Neural cell (in vitro differentiated cells): Measurements from ENCODE around the gene LARP7. TPM values are rescaled to one million over a fixed set of nuclear protein-coding genes. Genes with fewer than 3 reads are reported as not detected.
A peak's percentile ranks its signal among the peaks of the same experiment; 100 is the strongest.

ENCODE experiments used
- H2AFZ ChIP-seq: fragments of 200-600, 300-800 bp; sonication (generic), shearing (Covaris generic); 2 replicates; pipeline ENCODE4 v1.6.0; 2014; ENCODE audit warnings: low read depth, mild to moderate bottlenecking, antibody characterized with exemption, low read length, moderate library complexity
- H3F3A ChIP-seq: fragments of 200-600 bp; shearing (Covaris generic); 2 replicates; pipeline ENCODE4 v1.6.1; 2016; ENCODE audit warnings: mild to moderate bottlenecking, moderate library complexity, mixed read lengths, antibody characterized with exemption, low read length; ENCODE audit not compliant: insufficient read depth, poor library complexity, severe bottlenecking
- H3K27ac ChIP-seq: fragments of 200-600, 300-800 bp; sonication (generic), shearing (Covaris generic); 2 replicates; pipeline ENCODE4 v1.5.1; 2014; ENCODE audit warnings: mild to moderate bottlenecking, low read length, moderate library complexity
- H3K27me3 ChIP-seq: fragments of 300-800, 200-600 bp; sonication (generic), shearing (Covaris generic); 2 replicates; pipeline ENCODE4 v1.6.0; 2014; ENCODE audit warnings: mild to moderate bottlenecking, low read depth, low read length, moderate library complexity; ENCODE audit not compliant: insufficient read depth
- H3K36me3 ChIP-seq: fragments of 300-800, 200-600 bp; sonication (generic), shearing (Covaris generic); 2 replicates; pipeline ENCODE4 v1.5.1; 2014; ENCODE audit warnings: mild to moderate bottlenecking, antibody characterized with exemption, low read length, moderate library complexity; ENCODE audit not compliant: insufficient read depth
- H3K4me2 ChIP-seq: fragments of 300-800, 200-600 bp; sonication (generic), shearing (Covaris generic); 2 replicates; pipeline ENCODE4 v1.6.0; 2014; ENCODE audit warnings: mild to moderate bottlenecking, low read length
- H3K4me3 ChIP-seq: fragments of 300-800, 200-600 bp; sonication (generic), shearing (Covaris generic); 2 replicates; pipeline ENCODE4 v1.5.1; 2014; ENCODE audit warnings: mild to moderate bottlenecking, low read length, moderate library complexity
- H3K79me2 ChIP-seq: fragments of 200-600 bp; shearing (Covaris generic); replicated peaks from 2 replicates; pipeline ENCODE4 v1.6.0; 2014; ENCODE audit warnings: mild to moderate bottlenecking, low read length, moderate library complexity; ENCODE audit not compliant: insufficient read depth
- H3K9ac ChIP-seq: fragments of 300-800, 200-600 bp; sonication (generic), shearing (Covaris generic); 2 replicates; pipeline ENCODE4 v1.6.1; 2016; ENCODE audit warnings: mild to moderate bottlenecking, low read length, mixed read lengths
- H3K9me2 ChIP-seq: fragments of 200-600 bp; shearing (Covaris generic); 2 replicates; pipeline ENCODE4 v1.6.1; 2016; ENCODE audit warnings: mild to moderate bottlenecking, low read length, mixed read lengths; ENCODE audit not compliant: insufficient read depth
- H3K9me3 ChIP-seq: fragments of 200-600, 300-800 bp; sonication (generic), shearing (Covaris generic); 2 replicates; pipeline ENCODE4 v1.6.1; 2016; ENCODE audit warnings: mild to moderate bottlenecking, mixed run types, low read length, moderate library complexity, mixed read lengths
- H4K20me1 ChIP-seq: fragments of 200-600 bp; shearing (Covaris generic); 2 replicates; pipeline ENCODE4 v1.6.1; 2016; ENCODE audit warnings: mild to moderate bottlenecking, mixed run types; ENCODE audit not compliant: insufficient read depth
- CTCF ChIP-seq: fragments of 450-650 bp; IDR thresholded peaks from 2 replicates; pipeline ENCODE4 v1.5.1; 2014; ENCODE audit warnings: antibody characterized with exemption, mild to moderate bottlenecking, moderate library complexity; ENCODE audit not compliant: poor library complexity, severe bottlenecking
- EP300 ChIP-seq: fragments of 450-650 bp; conservative IDR thresholded peaks from 2 replicates; pipeline ENCODE4 v1.6.1; 2014; ENCODE audit warnings: antibody characterized with exemption, mild to moderate bottlenecking, moderate library complexity; ENCODE audit not compliant: poor library complexity, severe bottlenecking
- EZH2 ChIP-seq: fragments of 200-600, 300-800 bp; shearing (Covaris generic), sonication (generic); IDR thresholded peaks from 2 replicates; pipeline ENCODE4 v1.6.1; 2014; ENCODE audit warnings: antibody characterized with exemption, low read length, borderline replicate concordance, mild to moderate bottlenecking; ENCODE audit not compliant: insufficient read depth, poor library complexity, severe bottlenecking
- MXI1 ChIP-seq: fragments of 450-650 bp; conservative IDR thresholded peaks from 2 replicates; pipeline ENCODE4 v1.6.1; 2014; ENCODE audit warnings: antibody characterized with exemption, mild to moderate bottlenecking; ENCODE audit not compliant: poor library complexity, severe bottlenecking
- POLR2AphosphoS5 ChIP-seq: IDR thresholded peaks from 2 replicates; pipeline ENCODE4 v1.6.1; 2012
- RAD21 ChIP-seq: fragments of 450-650 bp; conservative IDR thresholded peaks from 2 replicates; pipeline ENCODE4 v1.6.1; 2014; ENCODE audit warnings: antibody characterized with exemption, mild to moderate bottlenecking, moderate library complexity
- SMC3 ChIP-seq: fragments of 450-650 bp; conservative IDR thresholded peaks from 2 replicates; pipeline ENCODE4 v1.6.1; 2014; ENCODE audit warnings: antibody characterized with exemption, mild to moderate bottlenecking, moderate library complexity; ENCODE audit not compliant: poor library complexity
- polyA plus RNA-seq: library from polyadenylated mRNA; depleted of rRNA; stranded (reverse); fragments of >200 nt; gene quantifications from 2 replicates; pipeline ENCODE4 v1.2.3, GENCODE V29; 2014
- TF ChIP-seq, protein P1 (sequence below): IDR thresholded peaks from 2 replicates; pipeline ENCODE4 v1.6.1; 2012; ENCODE audit warnings: borderline replicate concordance

LARP7 gene
- polyA plus RNA-seq, 1 donor from 2014 or later: 48.2 TPM

DNA sequence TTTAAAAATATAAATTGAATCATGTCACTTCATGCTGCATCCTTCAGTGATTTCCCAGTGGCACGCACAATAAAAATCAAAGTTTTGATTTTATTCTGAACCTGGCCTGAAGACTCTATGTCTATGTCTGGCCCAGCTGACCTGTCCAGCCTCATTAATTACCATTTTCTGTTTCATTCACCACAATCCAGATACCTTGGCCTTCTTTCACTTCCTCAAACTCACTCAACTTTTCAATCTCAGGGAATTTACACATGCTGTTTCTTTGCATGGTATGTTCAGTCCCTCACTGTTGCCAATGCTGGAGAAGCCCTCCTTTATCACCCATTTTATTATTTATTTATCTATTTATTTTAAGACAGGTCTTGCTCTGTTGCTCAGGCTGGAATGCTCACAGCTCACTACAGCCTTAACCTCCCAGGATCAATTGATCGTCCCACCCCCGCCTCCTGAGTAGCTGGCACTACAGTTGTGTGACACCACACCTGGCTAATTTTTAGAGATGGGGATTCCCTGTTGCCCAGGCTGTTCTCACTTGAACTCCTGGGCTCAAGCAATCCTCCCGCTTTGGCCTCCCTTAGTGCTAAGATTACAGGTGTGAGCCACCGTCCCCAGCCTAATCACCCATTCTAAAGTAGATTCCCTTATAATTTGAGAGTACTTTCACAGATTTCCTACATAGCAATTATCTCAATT lies 43.4 kb upstream of the LARP7 start:
- Histone ChIP-seq H3K27me3 (no peaks in the 10 kb centered on the region), H3K27ac (no peak overlapping the region), H4K20me1 (no peaks in the 10 kb centered on the region), H3K9me3 (no peaks in the 10 kb centered on the region), H3K9me2 (no peaks in the 10 kb centered on the region), H3K4me2 (no peak overlapping the region), H3K36me3 (no peaks in the 10 kb centered on the region), H2AFZ (no peak overlapping the region), H3K4me3 (no peak overlapping the region), H3K79me2 (no peaks in the 10 kb centered on the region), H3F3A (no peaks in the 10 kb centered on the region), H3K9ac (no peak overlapping the region)
- TF ChIP-seq POLR2AphosphoS5: no peak
- no peak for TF ChIP-seq EZH2
- no peak for TF ChIP-seq SMC3
- TF ChIP-seq CTCF: no peak
- TF ChIP-seq, protein P1, sequence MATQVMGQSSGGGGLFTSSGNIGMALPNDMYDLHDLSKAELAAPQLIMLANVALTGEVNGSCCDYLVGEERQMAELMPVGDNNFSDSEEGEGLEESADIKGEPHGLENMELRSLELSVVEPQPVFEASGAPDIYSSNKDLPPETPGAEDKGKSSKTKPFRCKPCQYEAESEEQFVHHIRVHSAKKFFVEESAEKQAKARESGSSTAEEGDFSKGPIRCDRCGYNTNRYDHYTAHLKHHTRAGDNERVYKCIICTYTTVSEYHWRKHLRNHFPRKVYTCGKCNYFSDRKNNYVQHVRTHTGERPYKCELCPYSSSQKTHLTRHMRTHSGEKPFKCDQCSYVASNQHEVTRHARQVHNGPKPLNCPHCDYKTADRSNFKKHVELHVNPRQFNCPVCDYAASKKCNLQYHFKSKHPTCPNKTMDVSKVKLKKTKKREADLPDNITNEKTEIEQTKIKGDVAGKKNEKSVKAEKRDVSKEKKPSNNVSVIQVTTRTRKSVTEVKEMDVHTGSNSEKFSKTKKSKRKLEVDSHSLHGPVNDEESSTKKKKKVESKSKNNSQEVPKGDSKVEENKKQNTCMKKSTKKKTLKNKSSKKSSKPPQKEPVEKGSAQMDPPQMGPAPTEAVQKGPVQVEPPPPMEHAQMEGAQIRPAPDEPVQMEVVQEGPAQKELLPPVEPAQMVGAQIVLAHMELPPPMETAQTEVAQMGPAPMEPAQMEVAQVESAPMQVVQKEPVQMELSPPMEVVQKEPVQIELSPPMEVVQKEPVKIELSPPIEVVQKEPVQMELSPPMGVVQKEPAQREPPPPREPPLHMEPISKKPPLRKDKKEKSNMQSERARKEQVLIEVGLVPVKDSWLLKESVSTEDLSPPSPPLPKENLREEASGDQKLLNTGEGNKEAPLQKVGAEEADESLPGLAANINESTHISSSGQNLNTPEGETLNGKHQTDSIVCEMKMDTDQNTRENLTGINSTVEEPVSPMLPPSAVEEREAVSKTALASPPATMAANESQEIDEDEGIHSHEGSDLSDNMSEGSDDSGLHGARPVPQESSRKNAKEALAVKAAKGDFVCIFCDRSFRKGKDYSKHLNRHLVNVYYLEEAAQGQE: no peak
- no peak for TF ChIP-seq MXI1

GRCh38 chr4:112594993-112595392 lies 42.0 kb upstream of the LARP7 start:
- H3K9me2 ChIP-seq: no peaks in the 10 kb centered on the region
- no peaks in the 10 kb centered on the region for H3F3A ChIP-seq
- H3K9ac ChIP-seq: no peak overlapping the region
- no peak overlapping the region for H2AFZ ChIP-seq
- H3K27me3 ChIP-seq: no peaks in the 10 kb centered on the region
- no peak for TF ChIP-seq EP300
- no peaks in the 10 kb centered on the region for H3K9me3 ChIP-seq
- no peaks in the 10 kb centered on the region for H3K79me2 ChIP-seq
- H3K4me2 ChIP-seq: no peak overlapping the region
- H3K36me3 ChIP-seq: no peaks in the 10 kb centered on the region
- H3K4me3 ChIP-seq: no peak overlapping the region
- H4K20me1 ChIP-seq: no peaks in the 10 kb centered on the region
- no peak overlapping the region for H3K27ac ChIP-seq

GRCh38 chr4:112604589-112604988 lies 32.4 kb upstream of the LARP7 start:
- no peak overlapping the region for H2AFZ ChIP-seq
- no peak overlapping the region for H3K27ac ChIP-seq
- H3K36me3 ChIP-seq: no peaks in the 10 kb centered on the region
- H3K4me2 ChIP-seq: no peak overlapping the region
- no peaks in the 10 kb centered on the region for H3K27me3 ChIP-seq
- H3F3A ChIP-seq: no peaks in the 10 kb centered on the region
- no peaks in the 10 kb centered on the region for H4K20me1 ChIP-seq
- H3K9ac ChIP-seq: no peak overlapping the region
- peak; percentile 85 for TF ChIP-seq RAD21
- TF ChIP-seq SMC3: peak; percentile 92
- TF ChIP-seq CTCF: peak; percentile 84
- TF ChIP-seq, protein P1: no peak
- H3K9me2 ChIP-seq: no peaks in the 10 kb centered on the region
- H3K79me2 ChIP-seq: no peaks in the 10 kb centered on the region
- H3K4me3 ChIP-seq: no peak overlapping the region
- no peaks in the 10 kb centered on the region for H3K9me3 ChIP-seq
